Measurements from ENCODE around the gene APC. TPM values are rescaled to one million over a fixed set of nuclear protein-coding genes. Genes with fewer than 3 reads are reported as not detected.

APC gene
- total and polyA plus RNA-seq, 2 donors, result 6.4 to 25.5 TPM

GRCh38 chr5:112865128-112865527 is 127.4 kb downstream of the APC start:
- peaks cover 6 to 14% of the 10 kb centered on the region in 2 donors for H3K4me1 ChIP-seq (ENCODE audit: control insufficient read depth in 2 of 2, insufficient read depth in 2 of 2, low read length in 2 of 2)
- no peaks in the 10 kb centered on the region for H3K9me3 ChIP-seq (ENCODE audit: control insufficient read depth in 2 of 2, insufficient read depth in 1 of 2, low read length in 1 of 2)
- DNase-seq (ENCODE audit: low read depth in 6 of 9, low spot score in 9 of 9), result no peak
- H3K27me3 ChIP-seq (ENCODE audit: control insufficient read depth in 2 of 2, insufficient read depth in 1 of 2, low read length in 1 of 2), result no peaks in the 10 kb centered on the region
- WGBS, result 98% methylated on average over 3 of the region's 3 CpGs
- H3K36me3 ChIP-seq (ENCODE audit: control insufficient read depth in 2 of 2, insufficient read depth in 2 of 2, low read length in 1 of 2), result peaks cover 11 to 65% of the 10 kb centered on the region in 2 donors
- H3K4me3 ChIP-seq (ENCODE audit: low read length in 2 of 2), result no peak overlapping the region
- H3K27ac ChIP-seq (ENCODE audit: low read depth in 1 of 2, low read length in 1 of 2), result no peak overlapping the region

GRCh38 chr5:112866739-112867138 is 129.1 kb downstream of the APC start:
- WGBS, result 97% methylated on average over 2 of the region's 2 CpGs
- Histone ChIP-seq H3K36me3 (ENCODE audit: control insufficient read depth in 2 of 2, insufficient read depth in 2 of 2, low read length in 1 of 2) (peaks cover 22 to 79% of the 10 kb centered on the region in 2 donors), H3K4me3 (ENCODE audit: low read length in 2 of 2) (no peak overlapping the region), H3K27ac (ENCODE audit: low read depth in 1 of 2, low read length in 1 of 2) (no peak overlapping the region), H3K4me1 (ENCODE audit: control insufficient read depth in 2 of 2, insufficient read depth in 2 of 2, low read length in 2 of 2) (peaks cover 6 to 8% of the 10 kb centered on the region in 2 donors), H3K9me3 (ENCODE audit: control insufficient read depth in 2 of 2, insufficient read depth in 1 of 2, low read length in 1 of 2) (no peaks in the 10 kb centered on the region), H3K27me3 (ENCODE audit: control insufficient read depth in 2 of 2, insufficient read depth in 1 of 2, low read length in 1 of 2) (no peaks in the 10 kb centered on the region)
- no peak for DNase-seq (ENCODE audit: low read depth in 6 of 9, low spot score in 9 of 9)

- no peaks in the 10 kb centered on the region for H3K9me3 ChIP-seq (ENCODE audit: control insufficient read depth in 2 of 2, insufficient read depth in 1 of 2, low read length in 1 of 2)
- H3K4me1 ChIP-seq (ENCODE audit: control insufficient read depth in 2 of 2, insufficient read depth in 2 of 2, low read length in 2 of 2), result peaks cover 2% of the 10 kb centered on the region in 2 donors
- H3K27me3 ChIP-seq (ENCODE audit: control insufficient read depth in 2 of 2, insufficient read depth in 1 of 2, low read length in 1 of 2), result no peaks in the 10 kb centered on the region
- H3K4me3 ChIP-seq (ENCODE audit: low read length in 2 of 2), result no peak overlapping the region
- peaks cover 22 to 82% of the 10 kb centered on the region in 2 donors for H3K36me3 ChIP-seq (ENCODE audit: control insufficient read depth in 2 of 2, insufficient read depth in 2 of 2, low read length in 1 of 2)
- H3K27ac ChIP-seq (ENCODE audit: low read depth in 1 of 2, low read length in 1 of 2), result no peak overlapping the region
- WGBS, result 97% methylated on average over 5 of the region's 5 CpGs
- DNase-seq (ENCODE audit: low read depth in 6 of 9, low spot score in 9 of 9), result no peak
Measured at GRCh38 chr5:112867411-112867810, 129.7 kb downstream of the APC start.

GRCh38 chr5:112869948-112870347 is 132.3 kb downstream of the APC start:
- Histone ChIP-seq H3K36me3 (ENCODE audit: control insufficient read depth in 2 of 2, insufficient read depth in 2 of 2, low read length in 1 of 2) (peaks cover 19 to 70% of the 10 kb centered on the region in 2 donors), H3K27ac (ENCODE audit: low read depth in 1 of 2, low read length in 1 of 2) (no peak overlapping the region), H3K4me1 (ENCODE audit: control insufficient read depth in 2 of 2, insufficient read depth in 2 of 2, low read length in 2 of 2) (no peaks in the 10 kb centered on the region), H3K27me3 (ENCODE audit: control insufficient read depth in 2 of 2, insufficient read depth in 1 of 2, low read length in 1 of 2) (no peaks in the 10 kb centered on the region), H3K4me3 (ENCODE audit: low read length in 2 of 2) (no peak overlapping the region), H3K9me3 (ENCODE audit: control insufficient read depth in 2 of 2, insufficient read depth in 1 of 2, low read length in 1 of 2) (no peaks in the 10 kb centered on the region)
- DNase-seq (ENCODE audit: low read depth in 6 of 9, low spot score in 9 of 9), result peak in 1 of 9 donors; percentile 19
- 99% methylated on average over 3 of the region's 3 CpGs for WGBS

- Histone ChIP-seq H3K36me3 (ENCODE audit: control insufficient read depth in 2 of 2, insufficient read depth in 2 of 2, low read length in 1 of 2) (peaks cover 19 to 72% of the 10 kb centered on the region in 2 donors), H3K9me3 (ENCODE audit: control insufficient read depth in 2 of 2, insufficient read depth in 1 of 2, low read length in 1 of 2) (no peaks in the 10 kb centered on the region), H3K27ac (ENCODE audit: low read depth in 1 of 2, low read length in 1 of 2) (no peak overlapping the region), H3K27me3 (ENCODE audit: control insufficient read depth in 2 of 2, insufficient read depth in 1 of 2, low read length in 1 of 2) (no peaks in the 10 kb centered on the region), H3K4me3 (ENCODE audit: low read length in 2 of 2) (no peak overlapping the region), H3K4me1 (ENCODE audit: control insufficient read depth in 2 of 2, insufficient read depth in 2 of 2, low read length in 2 of 2) (no peaks in the 10 kb centered on the region)
- DNase-seq (ENCODE audit: low read depth in 6 of 9, low spot score in 9 of 9), result no peak
- 66% methylated on average over 3 of the region's 3 CpGs for WGBS
Measured at GRCh38 chr5:112870966-112871365, 133.3 kb downstream of the APC start.

GRCh38 chr5:112876362-112876761 is 138.7 kb downstream of the APC start:
- Histone ChIP-seq H3K9me3 (ENCODE audit: control insufficient read depth in 2 of 2, insufficient read depth in 1 of 2, low read length in 1 of 2) (no peaks in the 10 kb centered on the region), H3K36me3 (ENCODE audit: control insufficient read depth in 2 of 2, insufficient read depth in 2 of 2, low read length in 1 of 2) (peaks cover 16 to 51% of the 10 kb centered on the region in 2 donors), H3K4me1 (ENCODE audit: control insufficient read depth in 2 of 2, insufficient read depth in 2 of 2, low read length in 2 of 2) (peaks cover 0 to 5% of the 10 kb centered on the region in 2 donors), H3K27ac (ENCODE audit: low read depth in 1 of 2, low read length in 1 of 2) (no peak overlapping the region), H3K4me3 (ENCODE audit: low read length in 2 of 2) (no peak overlapping the region), H3K27me3 (ENCODE audit: control insufficient read depth in 2 of 2, insufficient read depth in 1 of 2, low read length in 1 of 2) (no peaks in the 10 kb centered on the region)
- no peak for DNase-seq (ENCODE audit: low read depth in 6 of 9, low spot score in 9 of 9)
- 97% methylated on average over 2 of the region's 2 CpGs for WGBS

GRCh38 chr5:112878101-112878500 is 140.4 kb downstream of the APC start:
- Histone ChIP-seq H3K36me3 (ENCODE audit: control insufficient read depth in 2 of 2, insufficient read depth in 2 of 2, low read length in 1 of 2) (peaks cover 18 to 53% of the 10 kb centered on the region in 2 donors), H3K27me3 (ENCODE audit: control insufficient read depth in 2 of 2, insufficient read depth in 1 of 2, low read length in 1 of 2) (no peaks in the 10 kb centered on the region), H3K27ac (ENCODE audit: low read depth in 1 of 2, low read length in 1 of 2) (no peak overlapping the region), H3K4me3 (ENCODE audit: low read length in 2 of 2) (no peak overlapping the region), H3K4me1 (ENCODE audit: control insufficient read depth in 2 of 2, insufficient read depth in 2 of 2, low read length in 2 of 2) (peaks cover 0 to 5% of the 10 kb centered on the region in 2 donors), H3K9me3 (ENCODE audit: control insufficient read depth in 2 of 2, insufficient read depth in 1 of 2, low read length in 1 of 2) (no peaks in the 10 kb centered on the region)
- DNase-seq (ENCODE audit: low read depth in 6 of 9, low spot score in 9 of 9), result no peak
- 74% methylated on average over 4 of the region's 4 CpGs for WGBS

- Histone ChIP-seq H3K36me3 (ENCODE audit: control insufficient read depth in 2 of 2, insufficient read depth in 2 of 2, low read length in 1 of 2) (peaks cover 18 to 55% of the 10 kb centered on the region in 2 donors), H3K9me3 (ENCODE audit: control insufficient read depth in 2 of 2, insufficient read depth in 1 of 2, low read length in 1 of 2) (no peaks in the 10 kb centered on the region), H3K4me1 (ENCODE audit: control insufficient read depth in 2 of 2, insufficient read depth in 2 of 2, low read length in 2 of 2) (peaks cover 0 to 5% of the 10 kb centered on the region in 2 donors), H3K27ac (ENCODE audit: low read depth in 1 of 2, low read length in 1 of 2) (no peak overlapping the region), H3K4me3 (ENCODE audit: low read length in 2 of 2) (no peak overlapping the region), H3K27me3 (ENCODE audit: control insufficient read depth in 2 of 2, insufficient read depth in 1 of 2, low read length in 1 of 2) (no peaks in the 10 kb centered on the region)
- 52% methylated on average over 4 of the region's 4 CpGs for WGBS
- DNase-seq (ENCODE audit: low read depth in 6 of 9, low spot score in 9 of 9), result peak in 1 of 9 donors; percentile 37
Measured at GRCh38 chr5:112878760-112879159, 141.1 kb downstream of the APC start.

GRCh38 chr5:112880219-112880964 is 142.7 kb downstream of the APC start:
- Histone ChIP-seq H3K27me3 (ENCODE audit: control insufficient read depth in 2 of 2, insufficient read depth in 1 of 2, low read length in 1 of 2) (no peaks in the 10 kb centered on the region), H3K27ac (ENCODE audit: low read depth in 1 of 2, low read length in 1 of 2) (no peak overlapping the region), H3K4me3 (ENCODE audit: low read length in 2 of 2) (no peak overlapping the region), H3K9me3 (ENCODE audit: control insufficient read depth in 2 of 2, insufficient read depth in 1 of 2, low read length in 1 of 2) (no peaks in the 10 kb centered on the region), H3K4me1 (ENCODE audit: control insufficient read depth in 2 of 2, insufficient read depth in 2 of 2, low read length in 2 of 2) (peaks cover 0 to 5% of the 10 kb centered on the region in 2 donors), H3K36me3 (ENCODE audit: control insufficient read depth in 2 of 2, insufficient read depth in 2 of 2, low read length in 1 of 2) (peaks cover 21 to 60% of the 10 kb centered on the region in 2 donors)
- 78% methylated on average over 2 of the region's 2 CpGs for WGBS
- no peak for DNase-seq (ENCODE audit: low read depth in 6 of 9, low spot score in 9 of 9)

Measured in thymus (tissue), 11 donors.